ENCODE data around the gene TSPAN15. TPM values are rescaled to one million over a fixed set of nuclear protein-coding genes. Genes with fewer than 3 reads are reported as not detected.

The TSPAN15 gene
- total and polyA plus RNA-seq, 2 of the 4 experiments (the other 2 are of a cell fraction), result 0.48 TPM; not detected in 1

DNA sequence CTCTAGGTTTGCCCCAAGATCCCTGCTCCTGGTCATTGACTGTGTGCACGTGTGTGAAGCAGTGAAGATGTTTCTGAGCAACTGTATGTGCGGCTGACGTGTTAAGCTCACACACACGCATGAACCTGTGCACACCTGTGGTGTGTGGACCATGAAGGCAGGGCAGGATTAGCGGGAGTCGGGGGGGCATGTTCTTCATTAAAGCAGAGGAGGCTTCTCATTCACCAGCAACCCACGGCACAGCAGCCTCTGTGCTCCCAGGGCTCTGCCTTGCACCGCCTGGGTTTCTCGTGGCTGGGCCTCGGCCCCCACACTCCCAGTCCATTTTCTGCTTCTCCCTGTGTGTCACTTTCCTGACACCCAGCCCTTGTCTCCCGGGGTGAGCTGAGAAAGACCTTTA is 33.7 kb upstream of the TSPAN15 start:
- 63% methylated on average over 4 of the region's 11 CpGs; no CpG with 5 or more reads in 1 of the 2 experiments for WGBS, 2 experiments (ENCODE audit: extremely low coverage in 2 of 2, insufficient read length in 1 of 2)
- Histone ChIP-seq H3K79me1 (ENCODE audit: low read depth in 1 of 2, low read length in 2 of 2) (no peaks in the 10 kb centered on the region), H3K27ac (ENCODE audit: insufficient read depth, low read length) (no peak overlapping the region), H3K23ac (ENCODE audit: low read depth, low read length) (no peak overlapping the region), H4K5ac (ENCODE audit: low read depth, low read length) (no peak overlapping the region), H3K14ac (replicated peaks; ENCODE audit: low read depth, low read length) (no peak overlapping the region), H3K9me1 (ENCODE audit: insufficient read depth, low read length) (peaks cover 5% of the 10 kb centered on the region; the same call in 1 of the 2 replicates), H3K36me3 (ENCODE audit: control insufficient read depth, insufficient read depth, low read length) (no peaks in the 10 kb centered on the region), H2AK5ac (ENCODE audit: low read depth, low read length) (no peak overlapping the region), H3K4ac (ENCODE audit: low read depth, low read length) (no peak overlapping the region), H3K27me3 (ENCODE audit: control insufficient read depth, insufficient read depth, low read length) (peaks cover 31% of the 10 kb centered on the region), H4K20me1 (ENCODE audit: insufficient read depth, low read length) (no peaks in the 10 kb centered on the region), H2AK9ac (replicated peaks; ENCODE audit: low read depth, low read length, poor library complexity) (no peak overlapping the region), H3K18ac (ENCODE audit: low read depth, low read length) (no peak overlapping the region), H4K8ac (ENCODE audit: low read depth in 2 of 2, low read length in 2 of 2) (no peak overlapping the region), H2BK20ac (ENCODE audit: low read depth, low read length) (no peak overlapping the region), H2AFZ (replicated peaks; ENCODE audit: low read length, poor library complexity) (no peak overlapping the region), H3K4me3 (ENCODE audit: insufficient read depth, low read depth, low read length) (no peak overlapping the region), H2BK120ac (ENCODE audit: low read depth, low read length) (no peak overlapping the region), H2BK5ac (ENCODE audit: low read depth, low read length, poor library complexity, severe bottlenecking) (no peak overlapping the region), H4K91ac (ENCODE audit: insufficient read depth, low read depth, low read length) (no peak overlapping the region), H3K56ac (ENCODE audit: extremely low read depth, insufficient read depth, low read length) (no peak overlapping the region), H3K9ac (ENCODE audit: low read depth, low read length) (no peak overlapping the region), H3K4me1 (ENCODE audit: control insufficient read depth, insufficient read depth, low read length) (peaks cover 7% of the 10 kb centered on the region; the same call in 1 of the 2 replicates), H3K9me3 (ENCODE audit: control insufficient read depth, insufficient read depth, low read length) (no peaks in the 10 kb centered on the region), H2BK15ac (ENCODE audit: low read depth, low read length) (no peak overlapping the region), H3K4me2 (ENCODE audit: low read depth, low read length) (no peak overlapping the region)
- BruUV-seq (replicated peaks), result no TSS peak
- TF ChIP-seq MAZ (IDR thresholded peaks at IDR 0.05; ENCODE audit: borderline replicate concordance, low read depth, low read length), result no peak
- TF ChIP-seq POLR2A (IDR thresholded peaks at IDR 0.05; ENCODE audit: low read depth, low read length), result no peak
- no peak for TF ChIP-seq SMC3 (IDR thresholded peaks at IDR 0.05; ENCODE audit: low read depth, low read length)
- TF ChIP-seq, protein P1, sequence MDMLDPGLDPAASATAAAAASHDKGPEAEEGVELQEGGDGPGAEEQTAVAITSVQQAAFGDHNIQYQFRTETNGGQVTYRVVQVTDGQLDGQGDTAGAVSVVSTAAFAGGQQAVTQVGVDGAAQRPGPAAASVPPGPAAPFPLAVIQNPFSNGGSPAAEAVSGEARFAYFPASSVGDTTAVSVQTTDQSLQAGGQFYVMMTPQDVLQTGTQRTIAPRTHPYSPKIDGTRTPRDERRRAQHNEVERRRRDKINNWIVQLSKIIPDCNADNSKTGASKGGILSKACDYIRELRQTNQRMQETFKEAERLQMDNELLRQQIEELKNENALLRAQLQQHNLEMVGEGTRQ (IDR thresholded peaks at IDR 0.05; ENCODE audit: low read depth, low read length), result no peak
- no peak for TF ChIP-seq RAD21 (IDR thresholded peaks at IDR 0.05; ENCODE audit: low read length)
- TF ChIP-seq, protein P2, sequence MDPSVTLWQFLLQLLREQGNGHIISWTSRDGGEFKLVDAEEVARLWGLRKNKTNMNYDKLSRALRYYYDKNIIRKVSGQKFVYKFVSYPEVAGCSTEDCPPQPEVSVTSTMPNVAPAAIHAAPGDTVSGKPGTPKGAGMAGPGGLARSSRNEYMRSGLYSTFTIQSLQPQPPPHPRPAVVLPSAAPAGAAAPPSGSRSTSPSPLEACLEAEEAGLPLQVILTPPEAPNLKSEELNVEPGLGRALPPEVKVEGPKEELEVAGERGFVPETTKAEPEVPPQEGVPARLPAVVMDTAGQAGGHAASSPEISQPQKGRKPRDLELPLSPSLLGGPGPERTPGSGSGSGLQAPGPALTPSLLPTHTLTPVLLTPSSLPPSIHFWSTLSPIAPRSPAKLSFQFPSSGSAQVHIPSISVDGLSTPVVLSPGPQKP (IDR thresholded peaks at IDR 0.05; ENCODE audit: borderline replicate concordance, low read depth, low read length), result no peak
- TF ChIP-seq CHD1 (IDR thresholded peaks at IDR 0.05; ENCODE audit: low read depth, low read length), result no peak
- TF ChIP-seq RCOR1 (IDR thresholded peaks at IDR 0.05; ENCODE audit: insufficient replicate concordance, low read length), result no peak
- in situ Hi-C loops (cut with MboI; ENCODE audit: low sequenced_read_pairs) (loop anchor here (10.0 kb wide), 1 partner anchor 413 kb away; no protein-coding TSS in a partner anchor), dilution Hi-C loops (cut with HindIII; ENCODE audit: low sequenced_read_pairs, unreplicated experiment) (no loop called here), intact Hi-C loops (cut with micrococcal nuclease) (loop anchor here (10.0 kb wide), 1 partner anchor 633 kb away; no protein-coding TSS in a partner anchor)
- CTCF ChIA-PET, result interaction anchor here (1.2 to 1.8 kb wide), 2 partner anchors 9 to 81 kb away, joined by 3 to 6 read pairs; no protein-coding TSS in a partner anchor
- ATAC-seq (ENCODE audit: low read depth) (no peak), DNase-seq (no peak)
- POLR2A ChIA-PET (ENCODE audit: unreplicated experiment), result no interaction called here
